ENCODE measurements around the gene FKRP. TPM values are rescaled to one million over a fixed set of nuclear protein-coding genes. Genes with fewer than 3 reads are reported as not detected.

The FKRP gene
- total RNA-seq, 1 experiment from 2014 or later: 24.1 TPM

DNA sequence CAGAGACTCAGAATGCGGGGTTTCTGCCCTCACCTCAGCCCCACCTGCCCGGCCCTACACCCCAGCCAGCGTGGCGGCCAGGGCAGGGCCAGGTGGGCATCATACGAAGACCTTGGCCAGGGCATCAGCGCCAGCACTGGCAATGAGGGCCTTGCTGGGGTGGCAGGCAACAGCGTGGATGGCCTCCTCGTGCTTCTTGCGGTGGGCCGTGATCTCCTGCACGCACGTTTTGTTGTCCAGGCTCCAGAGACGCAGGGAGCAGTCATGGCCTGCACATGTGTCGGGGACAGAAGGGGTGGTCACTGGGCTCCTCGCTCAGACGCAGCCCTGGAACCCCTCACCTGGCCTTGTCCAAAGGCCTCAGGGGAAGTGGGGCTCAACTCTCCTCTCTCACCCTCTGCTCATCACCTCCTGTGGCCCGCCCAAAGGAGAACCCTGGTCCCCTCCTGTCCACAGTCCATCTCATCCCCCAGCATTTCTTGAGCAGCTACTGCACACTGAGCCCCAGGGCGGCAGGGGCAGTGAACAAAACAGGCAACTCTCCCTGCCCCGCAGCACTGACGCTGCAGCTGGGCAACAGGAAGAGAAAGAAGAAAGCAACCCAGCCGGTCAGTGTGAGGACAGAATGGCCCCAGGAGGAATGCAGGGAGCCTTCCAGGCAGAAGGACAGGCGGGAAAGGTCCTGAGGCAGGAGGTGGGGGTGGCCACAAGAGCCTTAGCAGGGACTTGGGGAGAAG, 25.2 kb upstream of the FKRP start:
- Mint-ChIP-seq H3K9me3 (no peaks in the 10 kb centered on the region), H3K36me3 (peaks cover 20% of the 10 kb centered on the region), H3K4me1 (peaks cover 8% of the 10 kb centered on the region), H3K27ac (peak overlapping the region; percentile 42; the same call in 1 of the 2 replicates), H3K27me3 (ENCODE audit: low read depth) (no peaks in the 10 kb centered on the region; the same call in 1 of the 2 replicates), H3K4me3 (no peak overlapping the region)
- CTCF ChIA-PET: interaction anchor here (0.7 to 1.4 kb wide), 6 partner anchors 8 to 104 kb away, joined by 3 to 6 read pairs (median 4); no protein-coding TSS in a partner anchor
- DNase-seq (ENCODE audit: low spot score): no peak
- ATAC-seq: no peak
- POLR2A ChIA-PET: no interaction called here
- TF ChIP-seq, protein P1, sequence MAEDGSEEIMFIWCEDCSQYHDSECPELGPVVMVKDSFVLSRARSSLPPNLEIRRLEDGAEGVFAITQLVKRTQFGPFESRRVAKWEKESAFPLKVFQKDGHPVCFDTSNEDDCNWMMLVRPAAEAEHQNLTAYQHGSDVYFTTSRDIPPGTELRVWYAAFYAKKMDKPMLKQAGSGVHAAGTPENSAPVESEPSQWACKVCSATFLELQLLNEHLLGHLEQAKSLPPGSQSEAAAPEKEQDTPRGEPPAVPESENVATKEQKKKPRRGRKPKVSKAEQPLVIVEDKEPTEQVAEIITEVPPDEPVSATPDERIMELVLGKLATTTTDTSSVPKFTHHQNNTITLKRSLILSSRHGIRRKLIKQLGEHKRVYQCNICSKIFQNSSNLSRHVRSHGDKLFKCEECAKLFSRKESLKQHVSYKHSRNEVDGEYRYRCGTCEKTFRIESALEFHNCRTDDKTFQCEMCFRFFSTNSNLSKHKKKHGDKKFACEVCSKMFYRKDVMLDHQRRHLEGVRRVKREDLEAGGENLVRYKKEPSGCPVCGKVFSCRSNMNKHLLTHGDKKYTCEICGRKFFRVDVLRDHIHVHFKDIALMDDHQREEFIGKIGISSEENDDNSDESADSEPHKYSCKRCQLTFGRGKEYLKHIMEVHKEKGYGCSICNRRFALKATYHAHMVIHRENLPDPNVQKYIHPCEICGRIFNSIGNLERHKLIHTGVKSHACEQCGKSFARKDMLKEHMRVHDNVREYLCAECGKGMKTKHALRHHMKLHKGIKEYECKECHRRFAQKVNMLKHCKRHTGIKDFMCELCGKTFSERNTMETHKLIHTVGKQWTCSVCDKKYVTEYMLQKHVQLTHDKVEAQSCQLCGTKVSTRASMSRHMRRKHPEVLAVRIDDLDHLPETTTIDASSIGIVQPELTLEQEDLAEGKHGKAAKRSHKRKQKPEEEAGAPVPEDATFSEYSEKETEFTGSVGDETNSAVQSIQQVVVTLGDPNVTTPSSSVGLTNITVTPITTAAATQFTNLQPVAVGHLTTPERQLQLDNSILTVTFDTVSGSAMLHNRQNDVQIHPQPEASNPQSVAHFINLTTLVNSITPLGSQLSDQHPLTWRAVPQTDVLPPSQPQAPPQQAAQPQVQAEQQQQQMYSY (CRISPR knock-in tag; IDR thresholded peaks at IDR 0.05): no peak
- TF ChIP-seq SMAD4 (CRISPR knock-in tag; IDR thresholded peaks at IDR 0.05) (no peak), IRF2 (CRISPR knock-in tag; IDR thresholded peaks at IDR 0.05; ENCODE audit: borderline replicate concordance, low read depth) (no peak), PRRX2 (CRISPR knock-in tag; IDR thresholded peaks at IDR 0.05) (no peak), ATF1 (CRISPR knock-in tag; IDR thresholded peaks at IDR 0.05) (no peak), ZNF263 (CRISPR knock-in tag; IDR thresholded peaks at IDR 0.05; ENCODE audit: low read depth) (no peak), TP53 (CRISPR knock-in tag; IDR thresholded peaks at IDR 0.05) (no peak), FOXJ3 (CRISPR knock-in tag; IDR thresholded peaks at IDR 0.05; ENCODE audit: borderline replicate concordance) (no peak), ZNF425 (CRISPR knock-in tag; conservative IDR thresholded peaks at IDR 0.05) (no peak), NFYB (CRISPR knock-in tag; conservative IDR thresholded peaks at IDR 0.05; ENCODE audit: low read depth) (no peak), ZNF121 (CRISPR knock-in tag; IDR thresholded peaks at IDR 0.05) (no peak), CREB1 (CRISPR knock-in tag; IDR thresholded peaks at IDR 0.05) (no peak), ZNF219 (CRISPR knock-in tag; IDR thresholded peaks at IDR 0.05; ENCODE audit: borderline replicate concordance) (no peak)
- TF ChIP-seq, protein P2, sequence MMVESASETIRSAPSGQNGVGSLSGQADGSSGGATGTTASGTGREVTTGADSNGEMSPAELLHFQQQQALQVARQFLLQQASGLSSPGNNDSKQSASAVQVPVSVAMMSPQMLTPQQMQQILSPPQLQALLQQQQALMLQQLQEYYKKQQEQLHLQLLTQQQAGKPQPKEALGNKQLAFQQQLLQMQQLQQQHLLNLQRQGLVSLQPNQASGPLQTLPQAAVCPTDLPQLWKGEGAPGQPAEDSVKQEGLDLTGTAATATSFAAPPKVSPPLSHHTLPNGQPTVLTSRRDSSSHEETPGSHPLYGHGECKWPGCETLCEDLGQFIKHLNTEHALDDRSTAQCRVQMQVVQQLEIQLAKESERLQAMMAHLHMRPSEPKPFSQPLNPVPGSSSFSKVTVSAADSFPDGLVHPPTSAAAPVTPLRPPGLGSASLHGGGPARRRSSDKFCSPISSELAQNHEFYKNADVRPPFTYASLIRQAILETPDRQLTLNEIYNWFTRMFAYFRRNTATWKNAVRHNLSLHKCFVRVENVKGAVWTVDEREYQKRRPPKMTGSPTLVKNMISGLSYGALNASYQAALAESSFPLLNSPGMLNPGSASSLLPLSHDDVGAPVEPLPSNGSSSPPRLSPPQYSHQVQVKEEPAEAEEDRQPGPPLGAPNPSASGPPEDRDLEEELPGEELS (CRISPR knock-in tag; IDR thresholded peaks at IDR 0.05): no peak
- TF ChIP-seq, protein P3, sequence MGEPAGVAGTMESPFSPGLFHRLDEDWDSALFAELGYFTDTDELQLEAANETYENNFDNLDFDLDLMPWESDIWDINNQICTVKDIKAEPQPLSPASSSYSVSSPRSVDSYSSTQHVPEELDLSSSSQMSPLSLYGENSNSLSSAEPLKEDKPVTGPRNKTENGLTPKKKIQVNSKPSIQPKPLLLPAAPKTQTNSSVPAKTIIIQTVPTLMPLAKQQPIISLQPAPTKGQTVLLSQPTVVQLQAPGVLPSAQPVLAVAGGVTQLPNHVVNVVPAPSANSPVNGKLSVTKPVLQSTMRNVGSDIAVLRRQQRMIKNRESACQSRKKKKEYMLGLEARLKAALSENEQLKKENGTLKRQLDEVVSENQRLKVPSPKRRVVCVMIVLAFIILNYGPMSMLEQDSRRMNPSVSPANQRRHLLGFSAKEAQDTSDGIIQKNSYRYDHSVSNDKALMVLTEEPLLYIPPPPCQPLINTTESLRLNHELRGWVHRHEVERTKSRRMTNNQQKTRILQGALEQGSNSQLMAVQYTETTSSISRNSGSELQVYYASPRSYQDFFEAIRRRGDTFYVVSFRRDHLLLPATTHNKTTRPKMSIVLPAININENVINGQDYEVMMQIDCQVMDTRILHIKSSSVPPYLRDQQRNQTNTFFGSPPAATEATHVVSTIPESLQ (CRISPR knock-in tag; IDR thresholded peaks at IDR 0.05): no peak
